Lower lobe of right lung (tissue), 2 donors: Measurements from ENCODE around the gene SAFB2. TPM values are rescaled to one million over a fixed set of nuclear protein-coding genes. Genes with fewer than 3 reads are reported as not detected.

Experiments
- ATAC-seq, 2 donors: fragments of 200-7000 bp; cut with Tn5 transposase; one replicate each; pipeline ENCODE4 v1.9.1; 2020 to 2022; ENCODE audit warnings: mild to moderate bottlenecking in 2 of 2, moderate library complexity in 2 of 2
- DNase-seq: peaks from one replicate; pipeline ENCODE4 v3.0.0-alpha.2; 2020
- H3K27ac ChIP-seq: fragments of 200-600 bp; one replicate; pipeline ENCODE4 v1.8.0; 2022
- H3K27me3 ChIP-seq: fragments of 200-600 bp; one replicate; pipeline ENCODE4 v1.8.0; 2022; ENCODE audit warnings: low read depth
- H3K36me3 ChIP-seq: fragments of 200-600 bp; one replicate; pipeline ENCODE4 v1.8.0; 2022; ENCODE audit warnings: mild to moderate bottlenecking
- H3K4me1 ChIP-seq: fragments of 200-600 bp; one replicate; pipeline ENCODE4 v1.8.0; 2022
- H3K4me3 ChIP-seq: fragments of 200-600 bp; one replicate; pipeline ENCODE4 v1.8.0; 2022; ENCODE audit warnings: mild to moderate bottlenecking
- H3K9me3 ChIP-seq: fragments of 200-600 bp; one replicate; pipeline ENCODE4 v1.8.0; 2022
- CTCF ChIP-seq: fragments of 200-600 bp; IDR thresholded peaks from one replicate; pipeline ENCODE4 v1.8.0; 2022; ENCODE audit warnings: antibody characterized with exemption, mild to moderate bottlenecking
- intact Hi-C: fragments of 100-400 bp; cut with DNase I; formaldehyde crosslinking; loops from one replicate; pipeline ENCODE4 v1.11.0; 2022
- total RNA-seq: library from RNA; stranded (reverse); fragmentation: NEBNext Ultra II Directional; extraction: Animal tissue kit (Norgen Biotek cat#: 25700); gene quantifications from one replicate; pipeline ENCODE4 v1.2.1, GENCODE V29; 2021
- donor health status: DM: no; HTN: yes; CAD: no; lungs with severe emphysema.

The SAFB2 gene
- total RNA-seq, 1 donor from 2014 or later: 81.8 TPM

DNA sequence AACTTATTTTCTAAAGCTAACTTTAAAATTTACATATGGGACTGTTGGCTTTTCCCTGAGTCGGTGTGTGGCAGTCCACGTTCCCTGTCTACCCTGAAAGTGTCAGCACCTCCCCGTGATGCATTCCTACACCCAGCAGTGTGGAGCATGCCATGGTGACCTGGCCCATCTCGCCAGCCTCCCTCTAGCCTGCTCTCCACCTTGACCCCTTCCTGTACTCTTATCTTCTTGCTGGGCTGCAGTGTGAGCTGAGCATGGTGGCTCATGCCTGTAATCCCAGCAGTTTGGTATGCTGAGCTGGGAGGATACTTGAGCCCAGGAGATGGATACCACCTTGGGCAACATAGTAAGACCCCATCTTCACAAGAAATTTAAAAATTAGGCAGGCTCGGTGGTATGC is 32.4 kb upstream of the SAFB2 start:
- intact Hi-C loops: no loop called here
- DNase-seq (peak; percentile 5), ATAC-seq (no peak)
- H3K27me3 ChIP-seq: no peaks in the 10 kb centered on the region
- TF ChIP-seq CTCF: no peak
- H3K4me3 ChIP-seq: no peak overlapping the region
- H3K4me1 ChIP-seq: no peaks in the 10 kb centered on the region
- H3K36me3 ChIP-seq: peaks cover 100% of the 10 kb centered on the region
- no peak overlapping the region for H3K27ac ChIP-seq
- H3K9me3 ChIP-seq: no peaks in the 10 kb centered on the region

DNA sequence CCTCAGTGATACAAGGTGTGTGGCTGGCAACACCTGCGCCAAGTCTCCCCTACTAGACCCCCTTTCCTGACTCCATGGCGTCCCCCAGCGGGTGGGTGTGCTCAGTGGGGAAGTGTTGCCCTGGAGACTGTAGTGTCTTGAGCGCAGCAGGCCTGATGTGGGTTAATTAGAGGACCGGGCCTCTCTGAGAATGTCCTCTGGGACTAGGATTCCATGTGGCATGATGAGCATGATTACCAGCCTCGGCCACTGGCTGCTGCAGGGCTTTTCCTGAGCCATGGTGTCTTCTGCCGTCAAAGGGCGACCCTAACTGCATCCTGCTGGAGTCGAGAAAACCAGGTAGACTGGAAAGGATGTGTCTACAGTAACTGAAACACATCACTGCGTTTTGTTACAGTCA is 29.7 kb upstream of the SAFB2 start:
- no peaks in the 10 kb centered on the region for H3K27me3 ChIP-seq
- TF ChIP-seq CTCF: no peak
- H3K27ac ChIP-seq: no peak overlapping the region
- H3K4me3 ChIP-seq: no peak overlapping the region
- peak; percentile 10 for DNase-seq
- H3K36me3 ChIP-seq: peaks cover 92% of the 10 kb centered on the region
- ATAC-seq: no peak
- intact Hi-C loops: no loop called here
- no peaks in the 10 kb centered on the region for H3K4me1 ChIP-seq
- no peaks in the 10 kb centered on the region for H3K9me3 ChIP-seq

GRCh38 chr19:5651361-5651760 is 28.8 kb upstream of the SAFB2 start:
- Histone ChIP-seq H3K27ac (no peak overlapping the region), H3K27me3 (no peaks in the 10 kb centered on the region), H3K9me3 (no peaks in the 10 kb centered on the region), H3K36me3 (peaks cover 92% of the 10 kb centered on the region), H3K4me3 (no peak overlapping the region), H3K4me1 (no peaks in the 10 kb centered on the region)
- peak; percentile 20 for DNase-seq
- intact Hi-C loops: no loop called here
- no peak for ATAC-seq
- TF ChIP-seq CTCF: no peak

DNA sequence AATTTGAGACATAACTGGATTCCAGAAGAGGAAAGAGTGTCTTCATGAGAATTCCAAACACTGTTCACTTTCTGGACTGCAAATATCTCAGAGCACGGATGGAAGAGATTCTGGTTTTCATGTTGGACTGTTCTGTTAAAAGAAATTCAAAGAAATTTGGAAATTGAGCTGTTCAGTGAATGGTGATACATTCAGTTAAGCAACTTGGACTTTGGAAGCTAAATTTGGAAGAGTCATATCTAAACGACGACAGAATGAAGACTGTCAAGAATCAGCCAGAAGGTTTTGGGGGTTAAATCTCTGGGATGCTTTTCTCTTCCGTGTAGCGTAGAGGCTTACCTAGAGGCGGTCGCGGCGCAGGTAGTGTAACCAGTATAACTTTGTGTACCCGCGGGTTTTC is 25.9 kb upstream of the SAFB2 start:
- no peaks in the 10 kb centered on the region for H3K27me3 ChIP-seq
- H3K4me1 ChIP-seq: no peaks in the 10 kb centered on the region
- DNase-seq (no peak), ATAC-seq (no peak)
- intact Hi-C loops: no loop called here
- no peak overlapping the region for H3K4me3 ChIP-seq
- no peaks in the 10 kb centered on the region for H3K9me3 ChIP-seq
- no peak for TF ChIP-seq CTCF
- no peak overlapping the region for H3K27ac ChIP-seq
- H3K36me3 ChIP-seq: peaks cover 92% of the 10 kb centered on the region

DNA sequence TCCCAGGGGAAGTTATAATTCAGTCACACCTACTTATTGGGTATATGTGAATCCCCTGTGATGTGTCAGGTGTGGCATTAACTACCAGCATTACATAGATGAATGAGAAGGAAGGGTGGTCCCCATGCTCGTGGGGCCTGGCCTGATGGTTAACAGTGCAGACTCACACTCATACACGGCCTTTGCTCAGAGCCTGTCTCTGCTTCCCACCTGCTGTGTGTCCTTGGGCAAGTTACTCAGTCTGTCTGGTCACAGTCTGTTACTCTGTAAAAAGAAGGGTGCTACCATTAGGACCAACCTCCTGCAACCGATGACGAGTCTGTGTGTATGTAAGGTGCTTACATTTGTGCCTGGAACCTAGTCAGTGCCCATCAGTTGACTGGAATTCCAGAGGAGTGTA is 24.1 kb upstream of the SAFB2 start:
- Histone ChIP-seq H3K4me1 (no peaks in the 10 kb centered on the region), H3K27me3 (no peaks in the 10 kb centered on the region), H3K27ac (no peak overlapping the region), H3K4me3 (no peak overlapping the region), H3K9me3 (no peaks in the 10 kb centered on the region), H3K36me3 (peaks cover 92% of the 10 kb centered on the region)
- TF ChIP-seq CTCF: no peak
- intact Hi-C loops: no loop called here
- ATAC-seq: peak in 1 of 2 donors; percentile 9
- no peak for DNase-seq

GRCh38 chr19:5645409-5645808 is 22.8 kb upstream of the SAFB2 start:
- H3K4me1 ChIP-seq: no peaks in the 10 kb centered on the region
- H3K36me3 ChIP-seq: peaks cover 86% of the 10 kb centered on the region
- H3K4me3 ChIP-seq: no peak overlapping the region
- DNase-seq: no peak
- ATAC-seq: no peak
- intact Hi-C loops: no loop called here
- no peak overlapping the region for H3K27ac ChIP-seq
- H3K9me3 ChIP-seq: no peaks in the 10 kb centered on the region
- H3K27me3 ChIP-seq: no peaks in the 10 kb centered on the region
- TF ChIP-seq CTCF: no peak
